IPS-15b (cell line): ENCODE measurements around the gene KDM4C.
"Not testable (repeated sequence)": the region's sequence is repeated elsewhere in the genome, so short reads cannot be mapped to it uniquely, and the experiment has no call there.

Source experiments
- H3K27me3 ChIP-seq: one replicate; pipeline ENCODE4 v1.6.1; 2013; ENCODE audit warnings: low read length; ENCODE audit not compliant: control insufficient read depth, insufficient read depth
- H3K36me3 ChIP-seq: one replicate; pipeline ENCODE4 v1.6.1; 2013; ENCODE audit warnings: low read length; ENCODE audit not compliant: control insufficient read depth, insufficient read depth
- H3K4me1 ChIP-seq: one replicate; pipeline ENCODE4 v1.6.1; 2013; ENCODE audit warnings: mild to moderate bottlenecking, low read length; ENCODE audit not compliant: control insufficient read depth, insufficient read depth
- H3K4me3 ChIP-seq: one replicate; pipeline ENCODE4 v1.5.1; 2013; ENCODE audit warnings: low read depth, low read length
- H3K9ac ChIP-seq: one replicate; pipeline ENCODE4 v1.6.1; 2013; ENCODE audit warnings: low read depth, mild to moderate bottlenecking, low read length
- H3K9me3 ChIP-seq: one replicate; pipeline ENCODE4 v1.6.1; 2013; ENCODE audit warnings: mild to moderate bottlenecking, low read length; ENCODE audit not compliant: control insufficient read depth, insufficient read depth

The KDM4C gene

DNA sequence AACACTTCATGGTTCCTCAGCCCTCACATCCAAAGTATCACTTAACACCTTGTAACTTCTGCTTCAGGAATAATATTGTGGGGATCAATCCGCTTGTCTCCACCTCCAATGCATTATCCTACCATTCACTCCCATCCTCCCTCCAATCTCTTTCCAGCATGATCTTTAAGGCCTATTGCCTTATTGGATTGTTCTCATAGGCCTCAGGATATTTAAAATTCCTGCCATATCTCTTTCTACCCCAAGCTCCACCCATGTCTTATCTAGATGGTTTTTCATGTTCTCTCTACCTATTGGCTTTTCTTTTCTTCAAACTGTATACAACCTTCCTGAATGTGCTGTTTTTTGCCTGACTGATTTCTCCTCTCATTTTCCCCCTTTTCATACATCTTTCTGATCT is 7.2 kb downstream of the KDM4C start:
- H3K9me3 ChIP-seq: no peaks in the 10 kb centered on the region
- no peak overlapping the region for H3K4me3 ChIP-seq
- no peak overlapping the region for H3K9ac ChIP-seq
- peaks cover 13% of the 10 kb centered on the region for H3K4me1 ChIP-seq
- H3K36me3 ChIP-seq: no peaks in the 10 kb centered on the region
- no peaks in the 10 kb centered on the region for H3K27me3 ChIP-seq

DNA sequence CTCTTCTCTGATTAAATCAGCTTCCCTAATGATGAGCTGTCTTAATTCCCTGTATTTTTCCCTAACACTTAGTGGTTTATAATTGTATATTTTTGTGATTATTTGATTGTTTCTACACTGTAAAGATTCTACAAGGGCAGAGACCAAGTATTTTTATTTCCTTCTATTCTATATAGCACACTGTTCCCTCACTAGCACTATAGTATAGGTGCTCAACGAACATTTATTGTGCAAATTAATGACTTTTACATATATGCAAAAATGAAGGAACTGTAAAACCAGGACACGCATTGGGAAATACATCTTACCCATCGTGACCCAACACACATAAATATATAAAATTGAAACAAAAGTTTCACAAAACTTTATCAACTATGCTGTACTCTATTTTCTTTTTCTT is 7.6 kb downstream of the KDM4C start:
- H3K27me3 ChIP-seq: no peaks in the 10 kb centered on the region
- H3K36me3 ChIP-seq: no peaks in the 10 kb centered on the region
- no peak overlapping the region for H3K9ac ChIP-seq
- H3K4me1 ChIP-seq: peaks cover 13% of the 10 kb centered on the region
- no peaks in the 10 kb centered on the region for H3K9me3 ChIP-seq
- H3K4me3 ChIP-seq: no peak overlapping the region

DNA sequence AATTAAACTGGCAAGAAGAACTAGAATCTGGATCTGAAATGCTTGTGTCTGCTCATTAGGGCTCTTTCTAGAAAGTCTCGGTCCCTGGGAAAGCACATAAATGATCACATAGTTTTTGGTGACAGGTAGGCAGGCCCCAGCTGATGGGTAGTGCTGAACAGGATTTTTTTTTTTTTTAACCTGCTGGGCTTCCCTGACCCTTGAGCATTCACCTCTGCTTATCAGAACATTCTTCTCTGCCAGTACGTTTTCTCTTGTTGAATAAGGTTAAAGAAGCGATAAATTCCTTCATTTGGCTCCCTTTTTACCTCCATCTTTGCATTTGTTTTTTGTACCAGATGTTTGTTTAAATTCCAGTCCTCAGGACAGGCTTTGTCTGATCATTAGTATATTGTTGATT is 8.8 kb downstream of the KDM4C start:
- Histone ChIP-seq H3K9ac (no peak overlapping the region), H3K4me1 (peaks cover 13% of the 10 kb centered on the region), H3K36me3 (no peaks in the 10 kb centered on the region), H3K27me3 (no peaks in the 10 kb centered on the region), H3K4me3 (no peak overlapping the region), H3K9me3 (no peaks in the 10 kb centered on the region)

DNA sequence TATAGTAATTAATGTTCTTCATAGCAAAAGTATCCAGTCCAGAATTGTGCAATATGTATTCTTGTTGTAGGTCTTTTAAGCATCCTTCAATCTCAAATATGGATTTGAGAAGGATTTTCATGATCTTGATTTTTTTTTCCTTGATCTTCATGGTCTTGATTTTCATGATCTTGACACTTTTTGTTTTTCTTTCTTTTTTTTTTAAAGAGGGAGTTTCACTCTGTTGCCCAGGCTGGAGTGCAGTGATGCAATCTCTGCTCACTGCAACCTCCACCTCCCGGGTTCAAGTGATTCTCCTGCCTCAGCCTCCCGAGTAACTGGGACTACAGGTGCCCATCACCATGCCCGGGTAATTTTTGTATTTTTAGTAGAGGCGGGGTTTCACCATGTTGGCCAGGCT is 10.8 kb downstream of the KDM4C start:
- H3K27me3 ChIP-seq, H3K4me3 ChIP-seq, H3K9me3 ChIP-seq, H3K9ac ChIP-seq, H3K36me3 ChIP-seq: not testable (repeated sequence)
- H3K4me1 ChIP-seq: peaks cover 13% of the 10 kb centered on the region

DNA sequence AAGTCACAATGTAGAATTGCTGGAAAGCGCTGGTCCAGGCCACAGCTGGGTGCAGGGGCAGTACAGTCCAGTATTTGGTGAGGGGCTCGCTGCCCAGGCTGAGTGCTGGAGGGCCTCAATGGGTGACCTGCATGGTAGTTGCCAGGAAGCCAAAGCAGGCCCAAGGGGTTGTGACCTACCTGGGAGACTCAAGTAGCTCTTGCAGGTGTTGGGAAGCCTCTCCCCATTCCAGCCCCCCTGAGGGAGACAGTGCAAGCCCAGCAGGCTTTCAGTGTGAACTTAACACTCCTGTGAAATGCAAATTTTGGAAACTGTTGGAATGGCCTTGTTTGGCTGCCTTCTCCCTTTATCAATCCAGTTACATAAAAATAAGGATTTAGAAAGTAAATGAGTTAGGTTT is 13.9 kb downstream of the KDM4C start:
- Histone ChIP-seq H3K4me1 (no peaks in the 10 kb centered on the region), H3K36me3 (no peaks in the 10 kb centered on the region), H3K9ac (no peak overlapping the region), H3K9me3 (no peaks in the 10 kb centered on the region), H3K27me3 (no peaks in the 10 kb centered on the region), H3K4me3 (no peak overlapping the region)

DNA sequence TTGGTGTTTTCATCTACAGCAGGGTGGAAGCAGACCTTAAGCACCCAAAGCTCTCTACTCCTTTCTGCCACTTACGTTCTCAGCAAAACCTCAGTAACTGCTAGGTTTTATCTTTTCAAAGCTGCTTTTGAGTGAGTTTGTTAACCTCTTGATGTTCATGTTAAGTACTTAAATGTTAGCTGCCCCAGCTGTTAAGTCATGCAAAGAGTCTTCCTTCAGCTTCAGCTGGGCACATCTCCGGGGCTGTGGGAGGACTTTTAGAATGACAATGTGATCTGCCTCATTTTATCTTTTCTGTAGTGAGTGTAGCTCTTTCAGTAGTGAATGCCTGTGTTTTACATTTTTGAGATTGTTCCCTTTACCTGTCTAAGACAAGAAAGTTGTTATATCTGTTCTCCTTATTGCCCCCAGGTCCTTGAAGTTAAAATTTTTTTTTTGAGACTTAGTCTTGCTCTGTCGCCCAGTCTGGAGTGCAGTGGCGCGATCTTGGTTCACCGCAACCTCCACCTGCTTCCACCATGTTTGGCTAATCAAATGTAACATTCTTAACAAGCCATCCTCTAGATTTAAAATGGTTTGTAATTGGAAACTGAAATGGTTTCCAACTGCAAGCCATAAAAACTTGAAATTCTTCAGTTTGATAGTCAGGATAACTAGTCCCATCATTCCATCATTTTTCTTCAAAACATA is 19.6 kb downstream of the KDM4C start:
- no peak overlapping the region for H3K4me3 ChIP-seq
- no peaks in the 10 kb centered on the region for H3K27me3 ChIP-seq
- H3K36me3 ChIP-seq: no peaks in the 10 kb centered on the region
- peak overlapping the region; percentile 8 for H3K9ac ChIP-seq
- peaks cover 16% of the 10 kb centered on the region for H3K4me1 ChIP-seq
- H3K9me3 ChIP-seq: no peaks in the 10 kb centered on the region

DNA sequence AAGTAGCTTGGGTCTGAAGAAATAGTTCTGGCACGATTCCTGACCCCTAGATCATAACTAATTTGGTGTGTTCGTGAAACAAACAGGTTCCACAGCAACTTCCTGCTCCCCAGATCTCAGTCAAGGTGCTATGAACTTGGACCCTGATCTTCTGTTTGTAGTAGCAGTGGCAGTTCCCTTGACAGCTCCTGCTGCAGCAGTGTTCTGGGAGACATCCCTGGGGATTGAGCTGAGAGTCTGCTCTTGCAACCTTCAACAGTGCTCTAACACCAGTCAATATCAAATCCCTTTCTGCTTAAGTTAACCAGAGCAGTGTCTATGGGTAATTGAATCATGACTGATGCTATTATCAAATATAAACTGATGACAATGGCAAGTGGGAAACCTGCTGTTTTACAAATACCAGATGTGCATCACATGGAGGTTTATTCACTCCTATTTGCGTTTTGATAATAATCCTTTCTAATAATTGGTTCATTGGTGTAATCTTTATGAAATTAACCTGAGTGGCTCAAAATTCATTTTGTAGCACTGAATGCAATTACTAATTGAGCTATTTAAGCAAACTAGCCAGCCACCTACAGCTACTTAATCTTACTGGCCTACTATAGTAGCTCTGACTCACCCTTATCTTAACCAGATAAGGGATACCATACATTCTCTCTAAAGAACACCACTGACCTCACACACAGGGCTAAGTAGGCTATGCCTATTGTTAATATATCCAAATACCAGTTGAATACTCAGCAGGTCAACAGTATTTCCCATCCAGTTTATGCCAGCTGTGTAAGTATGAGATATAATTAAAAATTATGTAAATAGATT is 21.9 kb downstream of the KDM4C start:
- no peak overlapping the region for H3K9ac ChIP-seq
- H3K27me3 ChIP-seq: no peaks in the 10 kb centered on the region
- no peak overlapping the region for H3K4me3 ChIP-seq
- peaks cover 16% of the 10 kb centered on the region for H3K4me1 ChIP-seq
- H3K9me3 ChIP-seq: no peaks in the 10 kb centered on the region
- H3K36me3 ChIP-seq: no peaks in the 10 kb centered on the region

DNA sequence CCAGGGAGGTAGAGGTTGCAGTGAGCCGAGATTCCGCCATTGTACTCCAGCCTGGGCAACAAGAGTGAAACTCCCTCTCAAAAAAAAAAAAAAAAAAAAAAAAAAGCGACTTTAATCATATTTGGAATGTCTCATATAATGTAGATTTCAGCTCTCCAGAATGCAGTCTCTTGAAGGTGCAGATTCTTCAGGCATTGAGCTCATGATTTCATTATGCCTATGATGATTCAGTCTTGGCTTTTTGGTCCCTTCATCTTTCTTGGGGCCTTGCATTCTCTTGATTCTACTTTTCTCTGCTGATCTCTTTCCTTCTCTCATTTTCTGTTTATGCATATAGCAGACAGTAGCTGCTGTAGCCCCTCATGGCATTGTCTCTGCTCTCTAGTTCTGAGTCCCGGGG is 22.9 kb downstream of the KDM4C start:
- Histone ChIP-seq H3K27me3 (no peaks in the 10 kb centered on the region), H3K9me3 (no peaks in the 10 kb centered on the region), H3K4me3 (no peak overlapping the region), H3K9ac (no peak overlapping the region), H3K36me3 (no peaks in the 10 kb centered on the region), H3K4me1 (peaks cover 22% of the 10 kb centered on the region)

DNA sequence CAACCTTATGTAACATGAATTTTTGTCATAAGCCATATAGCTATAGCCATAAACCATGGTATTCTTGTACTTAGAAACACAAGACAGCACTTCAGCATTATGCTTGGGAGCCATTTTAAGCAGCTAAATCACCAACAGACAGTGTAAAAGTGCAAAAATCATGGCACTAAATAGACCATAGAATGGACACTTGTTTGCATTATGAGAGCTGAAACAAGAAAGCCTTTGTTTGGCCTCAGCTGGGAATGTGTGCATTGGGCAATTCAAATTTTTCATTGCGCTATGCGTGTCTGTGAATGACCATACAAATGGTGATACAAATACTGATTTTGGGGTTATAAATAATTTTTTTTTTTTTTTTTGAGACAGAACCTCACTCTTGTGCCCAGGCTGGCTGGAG is 23.7 kb downstream of the KDM4C start:
- Histone ChIP-seq H3K9ac (no peak overlapping the region), H3K9me3 (no peaks in the 10 kb centered on the region), H3K4me1 (peaks cover 23% of the 10 kb centered on the region), H3K36me3 (no peaks in the 10 kb centered on the region), H3K4me3 (no peak overlapping the region), H3K27me3 (no peaks in the 10 kb centered on the region)

DNA sequence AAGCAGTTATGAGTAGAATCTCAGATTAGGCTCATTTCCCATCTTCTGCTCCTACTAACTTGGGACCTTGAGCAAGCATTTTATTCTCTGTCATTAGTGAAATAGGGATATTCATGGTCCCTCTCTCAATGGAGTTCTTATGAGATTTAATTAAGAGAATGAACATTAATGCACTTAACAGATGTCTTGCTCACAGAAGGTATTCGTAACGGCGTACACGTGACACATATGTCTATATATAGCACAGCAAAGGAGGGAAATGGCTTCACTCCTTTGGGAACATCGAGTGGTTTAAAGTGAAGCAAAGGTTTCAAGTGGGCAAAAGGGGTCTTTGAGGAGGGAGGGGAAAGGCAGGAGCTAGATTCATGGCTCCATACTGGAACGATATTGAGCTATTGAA is 24.6 kb downstream of the KDM4C start:
- Histone ChIP-seq H3K9ac (no peak overlapping the region), H3K4me3 (no peak overlapping the region), H3K9me3 (no peaks in the 10 kb centered on the region), H3K4me1 (peaks cover 21% of the 10 kb centered on the region), H3K36me3 (no peaks in the 10 kb centered on the region), H3K27me3 (no peaks in the 10 kb centered on the region)

DNA sequence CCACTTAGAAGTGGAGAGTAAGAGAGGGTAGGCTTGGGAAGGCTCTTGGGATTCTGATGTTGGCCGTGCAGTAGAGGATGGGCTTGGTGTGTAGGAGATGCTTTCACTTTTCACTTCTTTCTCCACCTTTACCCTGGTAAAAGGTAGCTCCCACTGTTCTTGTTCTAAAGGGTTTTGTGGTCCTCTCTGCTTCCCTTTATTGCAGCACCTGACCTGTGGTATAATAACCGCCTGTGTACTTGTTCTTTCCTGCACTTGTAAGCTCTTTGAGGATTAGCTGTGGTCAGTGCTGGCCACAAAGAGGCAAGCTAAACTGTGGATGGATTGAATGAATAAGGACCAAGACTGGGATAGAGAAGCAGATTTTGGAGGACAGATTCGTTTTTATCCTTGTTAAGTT is 25.2 kb downstream of the KDM4C start:
- Histone ChIP-seq H3K4me1 (peaks cover 22% of the 10 kb centered on the region), H3K4me3 (no peak overlapping the region)

DNA sequence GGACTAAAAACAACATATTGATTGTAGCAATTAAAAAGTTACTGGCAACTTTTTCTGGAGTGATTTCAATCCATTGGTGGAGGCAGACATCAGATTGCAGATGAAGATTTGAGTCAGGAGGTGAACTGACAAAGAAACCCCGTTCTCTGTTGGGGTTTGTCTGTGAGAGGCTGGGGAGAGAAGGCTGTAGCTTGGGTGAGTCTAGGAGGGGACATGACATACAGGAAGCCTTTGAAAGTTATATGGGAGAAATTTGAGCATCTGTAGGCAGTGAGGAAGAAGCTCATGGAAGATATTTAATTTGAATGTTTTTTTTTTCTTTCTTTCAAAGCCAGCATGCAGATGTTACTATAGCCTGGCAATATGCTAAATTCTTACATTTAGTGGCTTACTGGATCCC is 26.0 kb downstream of the KDM4C start:
- no peaks in the 10 kb centered on the region for H3K27me3 ChIP-seq
- no peak overlapping the region for H3K4me3 ChIP-seq
- no peaks in the 10 kb centered on the region for H3K36me3 ChIP-seq
- H3K9me3 ChIP-seq: no peaks in the 10 kb centered on the region
- peak overlapping the region; percentile 32 for H3K9ac ChIP-seq
- H3K4me1 ChIP-seq: peaks cover 26% of the 10 kb centered on the region

More for the DNA sequence above, 25.2 kb downstream of the KDM4C start:
- H3K9ac ChIP-seq: no peak overlapping the region
- H3K9me3 ChIP-seq: no peaks in the 10 kb centered on the region
- H3K27me3 ChIP-seq: no peaks in the 10 kb centered on the region
- no peaks in the 10 kb centered on the region for H3K36me3 ChIP-seq
